ENCODE measurements around the gene PITX1.

- no peak for TF ChIP-seq CTCF (IDR thresholded peaks at IDR 0.05)
- TF ChIP-seq EZH2phosphoT487 (IDR thresholded peaks at IDR 0.05), result no peak
Measured at GRCh38 chr5:135075621-135076020, 41.6 kb upstream of the PITX1 start.

All from neural progenitor cell (in vitro differentiated cells).